Activated T-cell treated with anti-CD3 and anti-CD28 coated beads for 4 hours (primary cell): ENCODE results near the gene PDZD2.
"Not testable (repeated sequence)": the region's sequence is repeated elsewhere in the genome, so short reads cannot be mapped to it uniquely, and the experiment has no call there.

Experiments
- DNase-seq: peaks from one replicate; pipeline ENCODE4 v3.0.0-alpha.2; 2020

The PDZD2 gene

DNA sequence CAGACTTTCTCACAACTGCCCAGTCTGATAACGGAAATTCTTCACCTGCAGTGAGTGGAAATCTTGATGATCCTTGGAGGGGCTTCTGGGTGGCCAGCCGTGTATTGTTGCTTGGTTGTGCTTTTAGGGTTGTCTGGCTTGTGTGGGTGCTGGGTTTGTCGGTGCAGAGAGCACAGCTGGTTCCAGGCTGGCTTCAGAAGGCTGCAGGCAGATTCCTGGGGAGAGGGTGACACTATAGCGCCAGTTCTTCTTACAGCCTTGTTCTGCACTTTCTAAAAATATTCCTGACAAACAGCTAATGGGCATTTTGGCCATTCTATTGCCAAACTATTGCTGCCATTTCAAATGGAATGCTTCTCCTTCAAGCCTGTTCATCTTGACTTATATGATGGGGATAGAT lies 99.3 kb downstream of the PDZD2 start:
- DNase-seq: no peak

DNA sequence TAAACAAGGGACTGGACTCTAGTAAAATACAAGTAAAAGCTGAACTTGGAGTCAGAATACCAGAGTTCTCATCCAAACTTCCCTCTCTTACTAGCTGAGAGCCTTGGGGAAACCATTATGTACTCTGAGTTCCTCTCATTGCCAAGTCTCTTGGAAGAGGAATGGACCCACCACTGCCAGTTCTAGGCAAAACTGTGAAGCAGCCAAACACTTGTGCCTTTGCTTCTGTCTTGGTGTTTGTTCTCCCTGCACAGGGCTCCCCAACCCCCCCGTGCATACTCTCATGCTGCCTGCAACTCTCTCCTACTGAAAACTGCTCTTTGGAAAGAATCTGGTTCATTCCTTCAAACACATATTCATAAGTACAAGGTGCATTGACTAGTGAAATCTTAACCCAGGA lies 102.6 kb downstream of the PDZD2 start:
- no peak for DNase-seq

DNA sequence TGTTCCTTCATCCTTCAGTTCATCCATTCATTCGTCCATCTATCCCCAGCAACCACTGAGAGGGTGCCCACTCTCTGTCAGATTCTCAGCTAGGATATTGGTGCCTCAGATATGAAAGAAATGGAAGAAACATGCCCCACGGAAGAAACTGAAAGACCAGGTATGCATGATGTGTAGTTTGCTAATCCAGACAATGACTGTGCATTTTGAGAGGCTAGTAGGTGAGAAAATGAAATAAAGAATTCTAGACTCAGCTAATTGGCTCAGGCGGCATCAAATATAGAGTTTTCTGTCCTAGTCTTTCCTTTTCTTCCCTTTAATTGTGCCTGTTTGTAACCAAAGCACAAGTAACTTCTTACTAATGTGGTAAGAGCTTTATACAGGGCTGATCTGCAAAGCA lies 104.7 kb downstream of the PDZD2 start:
- DNase-seq: no peak

DNA sequence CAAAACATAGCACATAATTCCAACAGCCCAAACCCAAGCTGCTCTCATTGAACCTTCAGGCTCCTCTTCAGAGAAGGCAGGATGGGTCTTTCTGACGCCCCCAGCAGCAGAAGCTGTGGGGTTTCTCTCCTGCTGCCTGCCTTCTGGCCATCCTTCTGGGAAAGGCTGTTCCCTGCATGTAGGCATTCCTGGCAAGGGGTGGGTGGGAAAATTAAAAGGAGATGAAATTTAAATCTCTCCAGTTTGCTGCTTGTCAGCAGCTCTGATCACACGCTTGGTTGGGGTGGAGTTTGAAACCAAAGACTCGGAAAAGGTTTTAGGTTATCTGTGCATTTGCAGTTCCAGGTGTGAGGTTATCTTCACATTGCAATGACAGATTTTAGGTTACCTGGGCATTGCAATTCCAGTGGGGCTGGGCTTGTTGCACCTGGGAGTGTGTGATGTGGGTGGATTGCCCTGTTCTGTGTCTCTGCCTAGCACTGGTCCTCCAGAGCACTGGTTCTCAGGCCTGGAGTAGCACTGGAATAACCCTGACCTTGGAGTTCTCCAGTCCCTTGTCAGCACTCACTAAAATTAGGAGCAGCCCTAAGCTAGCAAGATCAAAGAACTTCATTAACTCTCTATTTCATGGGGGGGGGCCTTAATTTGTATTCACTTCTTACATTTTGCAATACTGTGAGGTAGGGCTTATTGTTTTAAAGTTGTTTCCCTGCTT lies 109.7 kb downstream of the PDZD2 start:
- DNase-seq: no peak

DNA sequence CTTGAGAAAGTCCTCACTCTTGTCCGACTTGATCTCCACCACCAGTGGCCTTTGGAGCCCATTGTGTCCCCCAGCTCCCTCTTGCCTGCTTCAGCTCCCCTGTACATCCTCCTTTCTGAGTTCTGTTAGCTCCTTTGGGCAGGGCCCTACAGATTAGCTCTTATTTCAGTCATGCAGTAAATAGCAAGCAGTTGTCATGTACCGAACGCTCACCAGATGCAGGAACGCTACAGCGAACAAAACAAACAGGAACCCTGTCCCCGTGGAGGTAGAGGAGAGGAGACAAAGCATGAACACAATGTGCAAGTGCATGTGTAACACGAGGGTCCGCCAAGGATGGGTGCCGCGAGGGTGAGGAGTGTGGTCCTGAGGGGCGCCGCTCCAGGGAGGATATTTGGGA lies 111.3 kb downstream of the PDZD2 start:
- no peak for DNase-seq

DNA sequence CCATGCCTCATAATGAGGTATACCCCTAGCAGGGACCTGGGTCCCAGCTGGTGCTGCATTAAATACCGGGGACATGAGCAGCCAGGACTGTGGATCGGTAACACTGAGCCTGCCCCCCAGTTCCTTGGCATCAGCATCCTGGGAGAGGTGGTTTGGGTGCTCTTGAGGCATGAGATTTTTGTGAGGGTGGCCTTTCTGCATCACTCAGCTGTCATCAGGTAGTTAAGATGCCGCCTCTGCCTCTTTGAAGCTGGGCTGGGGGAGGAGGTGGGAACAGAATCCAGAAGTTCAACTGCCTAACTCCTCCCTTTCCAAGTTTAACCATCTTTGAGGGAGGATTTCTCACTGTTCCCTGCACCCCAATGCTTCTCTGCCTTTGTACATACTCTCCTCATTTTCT lies 112.7 kb downstream of the PDZD2 start:
- DNase-seq: no peak

DNA sequence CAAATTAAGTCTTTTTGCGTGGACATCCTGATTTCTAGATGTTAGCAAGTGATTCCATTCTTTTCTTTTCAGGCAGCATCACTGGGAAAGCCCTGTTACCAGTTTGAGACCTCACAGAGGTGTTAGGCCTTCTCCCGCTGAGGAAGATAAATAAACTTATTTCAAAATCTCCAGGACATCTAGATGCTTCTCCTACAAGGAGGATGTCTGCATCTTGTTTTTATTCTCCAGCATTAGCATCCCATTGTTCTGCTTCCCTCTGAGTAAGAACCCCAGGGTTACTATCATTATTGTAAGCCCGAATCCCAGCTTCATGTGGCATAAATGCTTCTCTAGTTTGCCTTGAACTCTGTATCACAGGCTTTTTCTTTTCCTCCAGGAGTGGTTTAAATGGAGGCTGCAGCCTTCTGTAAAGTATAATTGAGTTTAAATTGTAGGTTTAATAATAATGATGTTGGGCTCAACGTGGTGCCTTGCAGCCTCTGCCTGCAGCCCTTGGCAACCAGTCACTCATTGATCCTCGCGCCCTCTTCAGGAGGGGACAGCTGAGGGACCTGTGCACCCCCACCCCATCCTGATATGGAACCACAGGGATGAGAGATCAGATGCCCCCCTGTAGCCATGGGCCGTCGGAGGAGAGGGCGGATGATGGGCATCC lies 114.9 kb downstream of the PDZD2 start:
- no peak for DNase-seq

DNA sequence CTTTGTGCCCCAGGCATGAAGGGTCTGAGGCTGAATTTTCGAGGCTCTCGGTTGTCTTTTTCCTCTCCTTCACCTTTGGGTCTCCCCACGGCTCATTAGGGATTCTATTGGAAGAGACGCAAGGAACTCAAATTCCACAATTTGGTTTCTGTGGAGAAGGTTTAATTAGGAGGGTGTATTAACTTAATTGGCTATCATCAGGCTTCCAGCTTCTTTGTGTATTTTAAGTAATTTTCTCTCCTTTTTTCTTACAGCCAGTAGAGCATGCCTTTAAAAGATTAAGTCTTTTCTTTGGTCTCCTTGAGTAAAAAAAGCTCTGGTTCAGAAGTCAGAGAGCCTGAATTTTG lies 115.4 kb downstream of the PDZD2 start:
- DNase-seq: no peak

DNA sequence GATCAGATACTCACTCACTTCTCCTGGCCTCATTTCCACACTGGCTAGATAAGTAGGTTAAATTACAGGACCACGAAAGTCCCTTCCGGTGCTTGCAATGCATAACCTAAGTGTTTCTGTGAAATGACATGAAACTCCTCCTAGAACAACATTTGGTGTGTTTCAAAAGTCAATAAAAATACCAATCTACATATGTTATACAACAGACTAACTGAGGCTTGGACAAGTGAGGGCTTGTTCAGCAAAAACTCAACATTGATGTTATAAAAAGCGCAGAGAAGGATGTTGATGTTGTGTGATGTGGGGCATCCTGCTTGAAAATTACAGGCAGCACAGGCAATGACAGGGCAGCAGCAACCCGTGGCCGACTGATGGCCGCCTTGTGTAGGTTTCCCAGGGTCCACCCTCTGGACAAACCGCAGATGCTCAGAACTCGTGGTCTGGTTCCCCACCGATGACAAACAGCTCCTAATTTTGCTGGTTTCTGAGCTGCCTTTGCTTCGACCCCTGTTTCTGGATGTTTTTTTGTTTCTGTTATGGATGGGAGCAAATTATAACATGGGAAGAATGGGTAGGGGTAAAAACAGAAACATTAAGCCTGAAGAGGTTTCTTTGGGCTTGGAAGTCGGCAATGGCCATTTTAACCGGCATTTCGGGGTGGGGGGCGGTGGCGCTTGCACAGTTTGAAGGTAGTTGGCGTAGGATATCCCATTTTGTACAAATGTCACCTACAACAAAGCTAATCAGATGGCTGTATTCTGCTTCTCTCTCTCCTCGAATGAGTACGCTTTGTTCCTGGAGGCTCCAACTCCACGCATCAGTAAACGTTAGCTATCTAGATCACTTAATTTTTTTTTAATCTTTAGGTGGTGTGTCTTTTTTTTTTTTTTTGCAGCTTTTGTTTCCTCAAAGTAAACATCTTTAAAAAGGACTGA lies 116.1 kb downstream of the PDZD2 start:
- no peak for DNase-seq

DNA sequence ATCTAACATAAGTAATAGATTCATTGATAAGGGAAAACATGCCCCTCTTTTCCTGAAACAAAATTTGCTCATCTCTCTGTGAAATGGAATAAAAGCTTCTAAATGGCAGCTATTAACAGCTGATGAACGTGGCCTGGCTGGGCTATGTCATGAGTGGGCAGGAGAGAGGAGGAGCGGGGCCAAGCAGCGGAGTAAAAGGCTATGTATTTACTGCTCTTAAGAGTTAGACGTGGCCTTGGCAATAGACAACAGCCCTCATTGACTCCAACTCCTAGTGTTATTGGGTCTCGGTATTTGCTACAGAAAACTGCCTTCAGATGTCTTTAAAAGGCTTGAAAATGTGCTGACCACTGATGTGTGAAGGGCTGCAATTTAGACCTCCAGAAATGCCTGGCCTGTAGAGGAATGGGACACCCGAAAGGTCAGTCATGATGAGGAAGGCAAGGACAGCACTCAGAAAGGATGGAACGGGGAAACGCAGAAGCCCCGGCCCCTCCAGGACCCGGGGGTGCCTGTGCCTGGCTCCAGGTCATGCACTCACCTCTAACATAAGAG lies 116.8 kb downstream of the PDZD2 start:
- DNase-seq: no peak

DNA sequence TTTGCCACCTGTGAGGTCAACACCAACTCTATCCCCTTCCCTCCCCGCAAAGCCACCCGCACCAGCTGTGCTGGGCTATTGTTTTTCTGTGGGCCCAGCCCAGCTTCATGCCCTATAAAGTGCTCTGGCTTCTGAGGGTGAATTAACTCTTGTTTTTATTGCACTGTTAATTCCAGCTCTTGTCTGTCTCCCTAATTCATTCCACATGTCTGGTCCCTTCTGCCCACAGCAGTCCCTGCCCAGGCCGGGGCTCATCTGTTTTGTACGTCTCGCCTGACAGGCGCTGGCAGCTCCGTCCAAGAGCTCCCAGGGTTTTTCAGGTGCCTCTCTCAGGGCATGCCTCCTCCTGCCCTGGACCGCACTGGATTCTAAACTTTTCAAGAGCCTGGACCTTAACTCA lies 118.9 kb downstream of the PDZD2 start:
- no peak for DNase-seq

DNA sequence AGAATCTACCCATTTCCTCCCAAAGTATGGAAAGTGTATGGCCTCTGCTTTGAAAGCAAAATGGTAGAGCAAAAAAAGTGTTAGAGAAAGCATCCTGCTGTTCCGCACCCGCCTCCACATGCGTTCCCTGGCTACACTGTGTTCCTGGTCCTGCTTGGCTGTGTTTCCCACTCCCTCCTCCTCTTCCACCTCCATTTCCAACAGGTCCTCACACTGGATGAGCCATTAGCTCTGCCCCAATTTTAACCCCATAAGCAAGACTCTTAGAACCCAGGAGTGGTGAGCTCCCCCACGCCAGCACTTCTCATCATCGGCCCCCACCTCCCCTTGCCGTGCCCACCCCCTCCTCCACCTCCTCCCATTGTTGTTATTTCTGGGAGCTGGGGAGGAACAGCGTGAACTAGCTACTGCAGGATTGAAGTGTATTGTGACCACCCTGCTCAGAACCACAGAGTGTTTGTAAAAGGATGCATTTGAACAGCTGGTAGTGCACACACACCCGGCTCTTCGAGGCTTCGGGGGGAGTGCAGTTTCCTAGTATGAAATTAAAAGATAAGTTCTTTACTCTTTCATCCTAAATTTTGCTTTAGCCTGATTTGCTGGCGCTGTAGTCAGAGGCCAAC lies 120.0 kb downstream of the PDZD2 start:
- no peak for DNase-seq

DNA sequence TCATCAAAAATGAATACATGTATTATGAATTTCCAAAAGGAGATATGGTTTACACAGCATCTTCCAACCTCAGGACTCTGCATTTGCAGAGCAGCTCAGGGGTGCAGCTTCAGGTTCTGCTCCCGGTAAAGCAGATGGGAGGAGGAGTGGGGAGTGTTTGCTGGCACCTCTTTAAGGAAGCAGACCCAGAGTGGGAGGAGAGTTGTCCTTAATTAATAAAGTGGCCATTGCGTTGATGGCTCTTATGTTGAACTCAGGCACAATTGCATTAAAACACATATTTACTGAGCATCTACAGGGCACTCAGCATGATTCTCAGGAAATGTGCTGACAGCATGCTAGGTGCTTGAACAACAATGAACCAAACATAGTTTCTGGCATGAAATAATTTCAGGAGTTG lies 121.0 kb downstream of the PDZD2 start:
- no peak for DNase-seq

DNA sequence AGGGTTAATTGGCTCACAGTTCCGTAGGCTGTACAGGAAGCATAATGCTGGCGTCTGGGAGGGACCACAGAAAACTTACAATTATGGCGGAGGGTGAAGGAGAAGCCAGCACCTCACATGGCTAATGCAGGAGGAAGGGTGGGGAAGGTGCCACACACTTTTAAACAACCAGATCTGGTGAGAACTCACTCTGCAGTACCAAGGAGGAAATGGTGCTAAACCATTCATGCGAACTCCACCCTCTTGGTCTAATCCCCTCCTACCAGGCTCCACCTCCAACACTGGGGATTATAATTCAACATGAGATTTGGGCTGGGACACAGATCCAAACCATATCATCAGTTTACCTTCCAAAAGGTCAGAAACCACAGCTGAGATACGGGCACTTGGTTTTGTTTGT lies 122.9 kb downstream of the PDZD2 start:
- no peak for DNase-seq

DNA sequence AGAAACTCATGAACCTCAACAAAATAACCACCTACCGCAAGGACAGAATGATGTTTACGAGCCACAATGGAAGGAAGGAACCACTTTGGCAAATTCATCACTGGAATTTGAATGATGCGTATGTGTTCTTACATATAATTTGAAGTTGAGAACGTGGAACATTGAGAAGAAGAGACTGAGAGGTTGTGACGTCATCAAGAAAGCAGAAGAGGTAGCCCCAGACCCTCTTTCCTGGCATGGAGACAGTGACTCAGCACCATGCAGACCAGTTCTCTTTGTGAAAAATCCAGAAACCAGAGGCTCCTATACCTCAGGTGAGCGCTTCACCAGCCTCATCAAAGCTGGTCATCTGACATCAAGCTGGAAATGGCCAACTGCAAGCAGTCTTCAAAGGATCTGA lies 124.5 kb downstream of the PDZD2 start:
- DNase-seq: no peak

DNA sequence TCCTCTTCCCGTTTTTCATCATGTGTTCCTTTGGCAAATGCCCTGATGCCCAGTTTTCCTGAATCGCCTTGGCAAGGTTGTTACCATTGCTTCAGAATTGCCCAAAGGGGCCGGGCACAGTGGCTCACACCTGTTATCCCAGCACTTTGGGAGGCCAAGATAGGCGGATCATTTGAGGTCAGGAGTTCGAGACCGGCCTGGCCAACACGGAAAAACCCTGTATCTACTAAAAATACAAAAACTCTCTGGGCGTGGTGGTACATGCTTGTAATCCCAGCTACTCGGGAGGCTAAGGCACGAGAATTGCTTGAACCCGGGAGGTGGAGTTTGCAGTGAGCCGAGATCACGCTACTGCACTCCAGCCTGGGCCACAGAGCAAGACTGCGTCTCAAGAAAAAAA lies 125.8 kb downstream of the PDZD2 start:
- not testable (repeated sequence) for DNase-seq

DNA sequence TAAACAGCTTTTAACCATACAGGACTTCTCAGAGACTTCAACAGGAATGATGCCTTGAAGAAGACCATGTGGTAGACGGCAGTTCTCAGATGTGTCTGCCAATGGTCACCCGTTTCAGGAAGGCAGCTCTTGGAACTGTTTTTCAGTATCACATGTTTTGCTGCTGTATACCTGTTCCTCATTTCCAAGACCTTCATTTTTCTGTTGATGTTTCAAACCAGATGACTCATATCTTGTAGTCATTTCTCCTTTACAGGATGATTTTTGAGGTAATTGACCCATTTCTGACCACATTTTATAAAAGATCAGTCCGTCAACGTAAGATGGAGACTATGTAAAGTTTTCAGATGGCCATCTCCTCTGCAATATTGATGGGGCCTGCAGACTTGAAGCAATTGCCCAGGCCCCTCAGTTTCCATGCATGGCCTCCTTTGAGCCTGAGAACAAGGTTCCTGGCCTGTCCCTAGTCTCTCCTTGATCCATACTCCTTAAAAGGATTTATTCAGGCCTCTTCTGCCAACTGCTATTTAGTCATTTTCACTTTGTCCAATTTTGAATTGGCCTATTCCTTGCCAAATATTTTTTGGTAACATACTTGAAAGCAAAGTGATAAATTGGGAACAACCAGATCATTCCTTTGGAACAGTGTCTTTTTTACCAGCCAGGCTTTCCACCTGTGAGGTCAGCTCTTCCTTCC lies 128.6 kb downstream of the PDZD2 start:
- DNase-seq: no peak

DNA sequence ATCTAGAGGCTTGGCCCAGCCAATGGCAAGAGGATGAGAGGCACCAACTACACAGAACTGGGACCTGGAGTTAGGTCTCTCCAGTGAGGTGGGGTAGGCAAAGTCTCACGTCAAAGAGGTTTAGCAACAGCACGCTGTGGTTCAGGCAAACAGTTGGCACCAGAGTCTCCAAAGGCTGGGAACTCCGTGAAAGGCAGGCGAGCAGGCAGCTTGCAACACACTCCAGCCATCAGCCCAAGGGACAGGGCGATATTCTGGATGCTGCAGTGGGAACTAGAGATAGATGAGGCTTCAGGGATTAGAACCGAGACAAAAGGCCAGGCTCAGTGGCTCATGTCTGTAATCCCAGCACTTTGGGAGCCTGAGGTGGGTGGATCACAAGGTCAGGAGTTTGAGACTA lies 129.1 kb downstream of the PDZD2 start:
- DNase-seq: no peak

DNA sequence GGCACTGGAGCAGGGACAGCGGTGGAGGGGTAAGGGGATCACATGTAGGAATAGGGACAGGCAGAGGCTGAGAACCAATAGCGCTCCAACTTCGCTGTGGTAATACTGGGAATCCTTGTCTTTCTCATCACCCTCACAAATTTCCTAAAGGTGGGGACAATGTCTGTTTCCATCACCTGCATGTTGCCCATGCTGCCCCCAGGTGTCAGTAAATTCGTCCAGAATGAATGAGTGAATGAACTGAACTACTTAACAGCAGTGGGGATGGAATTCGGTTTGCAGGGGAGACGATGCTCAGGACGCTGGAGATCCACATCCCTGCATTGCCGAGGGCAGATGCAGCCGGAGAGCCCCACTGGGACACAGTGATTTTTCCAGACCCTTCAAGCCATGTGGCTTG lies 129.9 kb downstream of the PDZD2 start:
- DNase-seq: no peak

DNA sequence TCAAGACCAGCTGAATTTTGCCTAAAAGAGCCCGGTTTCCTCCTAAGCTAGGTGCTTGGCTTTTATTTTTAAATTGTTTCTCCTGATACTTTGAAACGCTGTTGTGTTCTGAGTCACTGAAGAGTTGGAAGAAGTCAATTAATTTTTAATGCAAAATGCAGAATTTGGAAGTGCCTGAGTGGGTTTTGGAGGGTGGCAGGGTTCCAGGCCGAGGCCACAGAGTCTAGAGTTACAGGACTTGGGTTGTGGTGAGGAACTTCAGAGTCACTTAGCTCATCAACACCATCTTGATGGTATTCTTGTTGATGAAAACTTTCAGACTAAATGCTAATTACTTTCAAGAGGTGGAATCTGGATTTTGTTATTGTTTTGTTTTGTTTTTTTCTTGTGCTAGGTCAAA lies 130.6 kb downstream of the PDZD2 start:
- no peak for DNase-seq

DNA sequence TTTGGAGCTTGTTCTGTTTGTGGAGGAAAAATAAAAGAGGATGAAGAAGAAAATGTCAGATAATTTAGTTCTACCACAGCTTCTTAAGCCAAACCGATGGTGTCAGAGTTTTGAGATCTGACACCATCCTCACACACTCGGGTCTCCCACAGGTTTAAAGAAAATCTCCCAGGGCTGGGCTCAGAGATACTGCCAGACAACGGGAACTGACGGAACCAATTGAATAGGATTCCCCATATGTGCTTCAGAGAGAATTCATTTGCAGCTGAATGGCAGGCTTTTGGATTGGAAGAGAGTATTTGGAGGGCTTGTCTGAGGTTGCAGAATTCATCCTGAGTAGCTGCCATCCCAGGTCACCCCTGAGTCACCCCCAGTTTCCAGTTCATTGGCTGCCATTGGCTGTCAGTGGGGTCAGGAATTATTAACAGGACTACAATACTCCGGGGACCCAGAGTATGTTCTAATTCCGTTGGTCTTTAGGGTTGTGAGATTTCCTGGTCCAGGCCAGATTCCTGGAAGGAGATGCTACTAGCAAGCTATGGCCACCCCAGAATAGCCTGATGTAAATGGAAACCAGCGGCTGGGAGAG lies 131.3 kb downstream of the PDZD2 start:
- DNase-seq: no peak

DNA sequence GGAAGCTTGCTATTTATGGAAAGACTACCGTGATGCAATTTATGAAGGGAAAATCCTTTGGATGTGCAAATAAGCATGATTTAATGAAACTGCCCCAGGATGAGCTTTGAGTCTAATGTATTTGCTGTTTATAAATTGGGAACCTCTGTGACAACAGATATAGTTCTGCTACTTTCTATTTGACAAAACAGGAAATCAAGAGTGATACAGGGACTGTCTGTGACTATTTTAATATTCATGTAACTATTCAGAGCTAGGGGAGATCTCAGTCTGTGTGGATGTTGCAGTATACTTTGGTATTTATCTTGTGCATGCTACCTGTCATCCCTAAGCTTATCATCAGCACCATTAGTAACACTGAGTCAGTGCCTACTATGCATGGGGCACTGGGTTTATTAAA lies 132.1 kb downstream of the PDZD2 start:
- no peak for DNase-seq
